A549 (cell line): ENCODE results near the gene CLCNKA. TPM values are rescaled to one million over a fixed set of nuclear protein-coding genes. Genes with fewer than 3 reads are reported as not detected.

ENCODE experiments used
- ATAC-seq, 2 experiments: fragments of 200-7000 bp in 1 of 2; fragments of >200 bp in 1 of 2; cut with Nextera tagmentation in 1 of 2; cut with Tn5 transposase in 1 of 2; 3 replicates each; pipeline versions ENCODE4 v1.8.0 to v1.9.1; 2018 to 2020; ENCODE audit warnings: mild to moderate bottlenecking in 1 of 2, moderate library complexity in 1 of 2
- CTCF ChIA-PET: fragments of 300-600 bp; sonication (Branson Sonifier 250); formaldehyde crosslinking; extraction: SDS; loops from one replicate; lab custom pipeline; 2021; ENCODE audit warnings: antibody characterized with exemption, inconsistent platforms; lab: Yijun Ruan, JAX
- POLR2A ChIA-PET: fragments of 350-600 bp; formaldehyde crosslinking; extraction: SDS; loops from one replicate; lab custom pipeline; 2021; ENCODE audit warnings: antibody characterized with exemption, inconsistent platforms; lab: Yijun Ruan, JAX
- DNase-seq, 2 experiments: peaks; one replicate each; pipeline versions ENCODE4 v3.0.0 to v3.0.0-alpha.2; 2011 to 2016; ENCODE audit warnings: low read depth in 1 of 2, low spot score in 1 of 2
- FAIRE-seq: peaks from 2 replicates; lab custom pipeline; 2011; peaks lifted over from hg19 to GRCh38; lab: Jason Lieb, UNC
- H3K27ac ChIP-seq, 2 experiments: fragments of >200 bp; sonication (Bioruptor Twin); formaldehyde crosslinking; 3 replicates each; pipeline ENCODE4 v1.5.1; 2016 to 2017
- H3K4me1 ChIP-seq: fragments of >200 bp; sonication (Bioruptor Twin); formaldehyde crosslinking; 3 replicates; pipeline ENCODE4 v1.6.1; 2016
- H3K4me2 ChIP-seq: fragments of >200 bp; sonication (Bioruptor Twin); formaldehyde crosslinking; 3 replicates; pipeline ENCODE4 v1.6.1; 2016
- H3K4me3 ChIP-seq: fragments of >200 bp; sonication (Bioruptor Twin); formaldehyde crosslinking; 3 replicates; pipeline ENCODE4 v1.5.1; 2016
- H3K9me3 ChIP-seq: fragments of >200 bp; sonication (Bioruptor Twin); formaldehyde crosslinking; 3 replicates; pipeline ENCODE4 v1.6.1; 2016
- BHLHE40 ChIP-seq: IDR thresholded peaks from 2 replicates; pipeline ENCODE4 v1.6.1; 2012; ENCODE audit warnings: low read depth, low read length, inconsistent platforms
- CHD4 ChIP-seq: fragments of 200-600 bp; sonication (generic); IDR thresholded peaks from 2 replicates; pipeline ENCODE4 v1.6.1; 2016; ENCODE audit warnings: antibody characterized with exemption, mild to moderate bottlenecking, borderline replicate concordance
- CTCF ChIP-seq: fragments of >200 bp; sonication (Bioruptor Twin); formaldehyde crosslinking; IDR thresholded peaks from 3 replicates; pipeline ENCODE4 v1.5.1; 2016
- EHF ChIP-seq: fragments of 250-450 bp; sonication (Bioruptor Pico); IDR thresholded peaks from 2 replicates; pipeline ENCODE4 v1.5.0; 2020; ENCODE audit warnings: mild to moderate bottlenecking
- ELK1 ChIP-seq: fragments of 150-350 bp; IDR thresholded peaks from 2 replicates; pipeline ENCODE4 v1.6.1; 2014; ENCODE audit warnings: low read depth, mild to moderate bottlenecking, low read length
- EP300 ChIP-seq, 2 experiments: fragments of >200 bp; sonication (Bioruptor Twin); formaldehyde crosslinking; IDR thresholded peaks; 2 replicates in 1 of 2; 3 replicates in 1 of 2; pipeline ENCODE4 v1.6.1; 2016 to 2017
- ESRRA ChIP-seq: fragments of 150-350 bp; IDR thresholded peaks from 2 replicates; pipeline ENCODE4 v1.6.1; 2014; ENCODE audit warnings: mild to moderate bottlenecking, low read length, borderline replicate concordance
- HES2 ChIP-seq: fragments of >200 bp; sonication (Bioruptor Twin); formaldehyde crosslinking; IDR thresholded peaks from 2 replicates; pipeline ENCODE4 v1.6.1; 2016
- HEYL ChIP-seq: fragments of 250-450 bp; sonication (Bioruptor Pico); IDR thresholded peaks from 2 replicates; pipeline ENCODE4 v1.8.0; 2021; ENCODE audit warnings: mild to moderate bottlenecking, moderate library complexity
- HMGXB4 ChIP-seq: fragments of 250-450 bp; sonication (Bioruptor Pico); IDR thresholded peaks from 2 replicates; pipeline ENCODE4 v1.5.0; 2021; ENCODE audit warnings: mild to moderate bottlenecking, moderate library complexity, borderline replicate concordance
- JUN ChIP-seq, 2 experiments: fragments of >200 bp; sonication (Bioruptor Twin); formaldehyde crosslinking; IDR thresholded peaks; 2 replicates in 1 of 2; 3 replicates in 1 of 2; pipeline ENCODE4 v1.6.1; 2016 to 2017
- MAZ ChIP-seq: fragments of 150-350 bp; IDR thresholded peaks from 2 replicates; pipeline ENCODE4 v1.6.1; 2014; ENCODE audit warnings: antibody characterized with exemption, low read depth, low read length, borderline replicate concordance
- NPAS2 ChIP-seq: fragments of 250-450 bp; sonication (Bioruptor Pico); IDR thresholded peaks from 2 replicates; pipeline ENCODE4 v1.8.0; 2022; ENCODE audit warnings: mild to moderate bottlenecking, moderate library complexity, borderline replicate concordance
- RAD21 ChIP-seq, 2 experiments: fragments of >200 bp in 1 of 2; sonication (Bioruptor Twin) in 1 of 2; formaldehyde crosslinking in 1 of 2; IDR thresholded peaks in 1 of 2; conservative IDR thresholded peaks in 1 of 2; 2 replicates in 1 of 2; 3 replicates in 1 of 2; pipeline ENCODE4 v1.6.1; 2012 to 2018; ENCODE audit warnings: inconsistent platforms in 1 of 2
- REST ChIP-seq: fragments of 200-600 bp; sonication (generic); IDR thresholded peaks from 2 replicates; pipeline ENCODE4 v1.6.1; 2016; ENCODE audit warnings: antibody characterized with exemption, mild to moderate bottlenecking, moderate library complexity
- RFX5 ChIP-seq: fragments of 450-650 bp; IDR thresholded peaks from 2 replicates; pipeline ENCODE4 v1.7.1; 2014; ENCODE audit warnings: antibody characterized with exemption, mild to moderate bottlenecking, moderate library complexity
- SREBF2 ChIP-seq: fragments of 450-650 bp; IDR thresholded peaks from 2 replicates; pipeline ENCODE4 v1.6.1; 2014; ENCODE audit warnings: mild to moderate bottlenecking, moderate library complexity
- TFCP2L1 ChIP-seq: fragments of 250-450 bp; sonication (Bioruptor Pico); IDR thresholded peaks from 2 replicates; pipeline ENCODE4 v1.5.0; 2021; ENCODE audit warnings: mild to moderate bottlenecking
- TP53 ChIP-seq: fragments of 250-450 bp; sonication (Bioruptor Pico); IDR thresholded peaks from 2 replicates; pipeline ENCODE4 v1.5.0; 2021; ENCODE audit warnings: mild to moderate bottlenecking, moderate library complexity
- ZFP36 ChIP-seq: fragments of 450-650 bp; IDR thresholded peaks from 2 replicates; pipeline ENCODE4 v1.6.1; 2014; ENCODE audit warnings: borderline replicate concordance; ENCODE audit not compliant: partially characterized antibody
- WGBS: methylation state at CpG from one replicate; pipeline ENCODE4 v1.1.6; 2017; ENCODE audit errors: missing lambda C conversion rate; 5-methylcytosine and 5-hydroxymethylcytosine counted together
- polyA plus RNA-seq, 4 experiments: library from polyadenylated mRNA; depleted of rRNA in 3 of 4; stranded (reverse); fragments of >200 nt; fragmentation: RNase III in 1 of 4; extraction: RNeasy Plus Mini Kit Qiagen cat#74134 plus additional on column Dnase treatment in 1 of 4; gene quantifications; 2 replicates in 3 of 4; 3 replicates in 1 of 4; pipeline ENCODE4 v1.2.3, GENCODE V29; 2011 to 2017

The CLCNKA gene
- polyA plus RNA-seq, 2 of the 4 experiments (the other 2 are of a cell fraction), result 0.06 TPM; not detected in 1

- no peak overlapping the region for H3K4me3 ChIP-seq
- FAIRE-seq, result no peak
- H3K27ac ChIP-seq, result no peak overlapping the region
- no peaks in the 10 kb centered on the region for H3K4me1 ChIP-seq
- no peak for DNase-seq
- H3K9me3 ChIP-seq, result no peaks in the 10 kb centered on the region
- ChIA-PET POLR2A (no interaction called here), CTCF (interaction anchor here (0.7 to 2.0 kb wide), 3 partner anchors 11 to 206 kb away, joined by 3 to 9 read pairs (median 7); no protein-coding TSS in a partner anchor)
- no peak overlapping the region for H3K4me2 ChIP-seq
- TF ChIP-seq TFCP2L1 (CRISPR knock-in tag) (no peak), BHLHE40 (no peak), ESRRA (no peak), ELK1 (no peak), RAD21 (conservative IDR thresholded peaks at IDR 0.05 in 1 of 2, IDR thresholded peaks at IDR 0.05 in 1 of 2) (no peak), ZFP36 (no peak), HMGXB4 (CRISPR knock-in tag) (no peak), EP300 (IDR thresholded peaks at IDR 0.05) (no peak), REST (no peak), EHF (CRISPR knock-in tag) (no peak)
- no peak for ATAC-seq
- WGBS, result 76% methylated on average over 9 of the region's 9 CpGs
Measured at GRCh38 chr1:15997637-15998280, 24.1 kb upstream of the CLCNKA start.

GRCh38 chr1:15998929-15999328 is 22.9 kb upstream of the CLCNKA start:
- DNase-seq, result no peak
- Histone ChIP-seq H3K4me2 (no peak overlapping the region), H3K27ac (no peak overlapping the region), H3K4me3 (no peak overlapping the region), H3K4me1 (no peaks in the 10 kb centered on the region), H3K9me3 (no peaks in the 10 kb centered on the region)
- CTCF ChIA-PET, result interaction anchor here (0.7 to 0.8 kb wide), 2 partner anchors 110 to 196 kb away, joined by 3 to 4 read pairs; no protein-coding TSS in a partner anchor
- TF ChIP-seq CHD4 (no peak), REST (no peak), HES2 (no peak), ESRRA (no peak), EHF (CRISPR knock-in tag) (no peak), CTCF (no peak), NPAS2 (no peak), RFX5 (no peak), ZFP36 (no peak), TFCP2L1 (CRISPR knock-in tag) (no peak), MAZ (no peak), TP53 (CRISPR knock-in tag) (no peak), ELK1 (no peak), JUN (IDR thresholded peaks at IDR 0.05) (no peak), SREBF2 (no peak), HEYL (CRISPR knock-in tag) (no peak)
- POLR2A ChIA-PET, result no interaction called here
- WGBS, result 78% methylated on average over 11 of the region's 11 CpGs
- no peak for FAIRE-seq
- no peak for ATAC-seq
